A549 treated with Mapracorat at 1 μM for 4 hours (cell line): ENCODE measurements around the gene RPS6KL1. TPM values are rescaled to one million over a fixed set of nuclear protein-coding genes. Genes with fewer than 3 reads are reported as not detected.

Source experiments
- total RNA-seq: library from RNA; stranded (reverse); fragments of 200-300 nt; extraction: Qiagen RNA extraction; gene quantifications from 5 replicates; pipeline ENCODE4 v1.2.3, GENCODE V29; 2022

RPS6KL1 gene
- total RNA-seq: 0.28 to 0.67 TPM (median 0.39 TPM) in 5 replicates

GRCh38 chr14:74922752-74923401, at the start of gene RPS6KL1:
Gene RPS6KL1, minus strand, starts transcription at chr14:74923260. Its CDS starts 1,719 bp downstream, at chr14:74921541.

DNA sequence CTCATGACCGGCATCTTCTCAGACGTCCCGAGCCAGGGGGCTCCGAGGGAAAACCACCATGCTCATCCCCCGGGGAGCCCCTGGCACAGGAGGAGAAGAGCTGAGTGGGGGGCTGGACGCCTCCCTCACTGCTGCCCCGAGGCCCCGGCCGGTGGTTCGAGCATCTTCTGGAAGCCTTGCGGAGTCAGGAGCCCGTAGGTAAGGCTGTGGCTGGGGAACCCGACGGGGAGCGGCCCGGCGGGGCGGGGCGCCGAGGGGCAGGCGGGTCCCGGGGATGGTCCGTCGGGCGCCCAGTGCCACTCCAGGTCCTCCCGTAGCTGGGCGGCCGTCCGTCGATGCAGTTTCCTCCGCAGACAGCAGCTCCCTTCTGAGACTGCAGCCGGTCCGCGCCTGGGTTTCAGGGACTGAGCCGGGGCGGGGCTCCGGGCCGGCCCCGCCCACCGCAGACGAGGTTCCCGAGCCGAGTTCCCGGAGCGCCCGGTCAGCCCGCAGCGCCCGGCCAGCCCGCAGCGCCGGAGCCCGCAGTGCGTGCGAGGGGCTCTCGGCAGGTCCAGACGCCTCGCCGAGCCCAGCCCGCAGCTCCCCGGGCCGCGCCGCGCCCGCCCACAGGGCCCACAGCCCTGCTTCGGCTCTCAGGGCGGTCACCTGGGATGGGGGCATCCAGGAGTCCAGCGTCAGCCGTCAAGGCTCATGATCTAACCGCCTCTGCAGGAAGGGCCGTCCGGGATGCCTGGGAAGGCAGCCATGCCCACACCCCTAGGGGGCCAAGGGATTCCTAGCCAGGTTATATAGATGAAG, 32.4 kb upstream of the RPS6KL1 start, which contains the start of gene PGF:
TSS of gene PGF (minus strand) at position 369 of the 798 bp plus-strand sequence. CDS start at position 14, 355 bp downstream.

DNA sequence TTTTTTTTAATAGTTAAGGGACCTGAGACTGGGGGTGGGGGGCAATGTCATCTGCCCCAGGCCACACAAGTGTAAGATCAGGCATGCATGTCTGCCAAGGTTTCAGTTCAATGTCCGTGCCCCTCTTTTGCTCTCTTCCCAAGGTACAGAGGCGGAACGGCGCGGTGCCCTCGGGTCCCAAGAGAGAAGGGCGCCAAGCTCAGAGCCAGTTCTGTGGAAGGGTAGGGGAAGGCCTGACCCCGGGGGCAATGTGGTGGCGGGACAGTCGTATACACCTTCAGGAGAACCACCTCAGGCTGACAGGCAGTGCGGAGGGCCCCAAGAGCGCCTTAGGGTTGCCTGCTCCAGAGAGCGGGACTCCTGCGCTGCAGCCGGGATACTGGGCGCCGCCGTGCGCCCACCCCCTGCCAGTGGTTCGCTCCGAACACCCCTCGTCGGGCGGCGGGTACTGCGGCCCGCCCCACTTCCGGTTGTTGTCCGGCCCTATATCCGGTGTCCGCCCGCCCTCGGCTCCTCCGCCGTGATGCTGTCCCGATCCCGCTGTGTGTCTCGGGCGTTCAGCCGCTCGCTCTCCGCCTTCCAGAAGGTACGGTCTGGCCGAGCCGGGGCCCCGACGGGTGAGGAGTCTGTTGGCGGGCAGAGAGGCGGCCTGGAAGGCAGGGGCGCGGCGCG, 41.5 kb downstream of the RPS6KL1 start, which contains the start of gene DLST:
TSS of gene DLST (plus strand) at position 486 of the 672 bp plus-strand sequence. CDS start at position 524, 38 bp downstream.

DNA sequence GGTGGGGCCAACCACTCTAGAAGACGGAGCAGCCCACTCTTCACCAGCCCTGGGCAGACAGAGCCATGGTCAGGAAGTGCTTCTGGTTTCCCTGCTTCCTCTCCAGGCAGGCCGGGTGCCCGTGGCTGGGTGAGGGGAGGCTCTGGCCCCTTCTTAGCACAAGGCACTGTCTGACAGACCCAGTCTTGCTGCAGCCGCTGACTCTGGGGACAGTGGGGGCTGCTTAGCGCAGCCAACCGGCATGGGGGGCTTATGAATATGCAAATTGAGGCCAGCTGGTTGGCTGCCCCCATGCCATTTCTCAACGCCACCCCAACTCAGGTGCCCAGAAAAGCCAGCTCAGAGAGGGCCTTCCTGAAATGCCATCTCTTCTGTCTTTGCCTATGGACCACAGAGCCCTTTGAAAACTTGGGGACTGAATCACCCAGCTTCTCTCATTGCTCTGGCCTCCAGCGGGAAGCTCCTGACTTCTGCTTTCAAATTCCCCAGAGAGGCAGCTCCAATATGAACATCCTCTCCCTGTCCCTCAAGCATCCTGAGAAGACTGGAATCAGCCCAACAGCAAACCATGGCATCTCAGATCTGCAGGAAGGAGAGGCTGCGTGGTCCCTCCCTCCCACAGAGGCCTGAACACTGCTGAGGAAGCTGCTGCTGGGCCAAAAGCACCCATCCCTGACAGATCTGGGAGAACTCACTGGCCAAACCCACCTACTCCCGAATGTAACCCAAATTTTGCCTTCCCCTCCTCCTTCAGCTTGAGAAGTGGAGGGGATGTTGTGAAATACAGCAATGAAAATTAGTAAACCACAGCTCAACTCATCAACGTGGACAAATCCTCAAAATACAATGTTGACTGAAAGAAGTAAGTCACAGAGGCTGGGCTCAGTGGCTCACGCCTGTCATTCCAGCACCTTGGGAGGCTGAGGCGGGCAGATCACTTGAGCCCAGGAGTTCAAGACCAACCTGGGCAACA, 46.8 kb downstream of the RPS6KL1 start, which contains the start of gene PROX2:
TSS of gene PROX2 (minus strand) at position 205 of the 973 bp plus-strand sequence. CDS start 12,311 bp downstream, outside the sequence.

Other genes starting within 250 kb of the RPS6KL1 start
- 22.2 to 25.9 TPM (median 24.4 TPM) in 5 replicates for gene AREL1, start 210.2 kb downstream of the RPS6KL1 start, total RNA-seq
- 44.7 to 65.5 TPM (median 47.5 TPM) in 5 replicates for gene FCF1, start 210.1 kb downstream of the RPS6KL1 start, total RNA-seq
- 32.4 to 41.1 TPM (median 35.8 TPM) in 5 replicates for gene YLPM1, start 159.9 kb downstream of the RPS6KL1 start, total RNA-seq
- gene PROX2, start 47.1 kb downstream of the RPS6KL1 start, total RNA-seq: not detected in 5 replicates
- 92.8 to 97.4 TPM (median 96.0 TPM) in 5 replicates for gene DLST, start 41.3 kb downstream of the RPS6KL1 start, total RNA-seq
- gene PGF, start 32.3 kb upstream of the RPS6KL1 start, total RNA-seq: 3.1 to 4.5 TPM (median 4.1 TPM) in 5 replicates
- 75.6 to 85.3 TPM (median 79.1 TPM) in 5 replicates for gene EIF2B2, start 79.7 kb upstream of the RPS6KL1 start, total RNA-seq
- 16.7 to 20.4 TPM (median 18.4 TPM) in 5 replicates for gene MLH3, start 128.2 kb upstream of the RPS6KL1 start, total RNA-seq
- 22.4 to 29.2 TPM (median 22.9 TPM) in 5 replicates for gene ACYP1, start 140.8 kb upstream of the RPS6KL1 start, total RNA-seq
- 3.7 to 5.0 TPM (median 4.2 TPM) in 5 replicates for gene ZC2HC1C, start 146.4 kb upstream of the RPS6KL1 start, total RNA-seq
- gene NEK9, start 203.8 kb upstream of the RPS6KL1 start, total RNA-seq: 26.7 to 35.4 TPM (median 34.2 TPM) in 5 replicates